Activated naive CD4-positive, alpha-beta T cell treated with anti-CD3 and anti-CD28 coated beads, Interleukin-2, amount 50 U/mL, for 72 hours (primary cell): ENCODE results near the gene CTIF. TPM values are rescaled to one million over a fixed set of nuclear protein-coding genes. Genes with fewer than 3 reads are reported as not detected.
A peak's percentile ranks its signal among the peaks of the same experiment; 100 is the strongest.

Experiments
- ATAC-seq, 2 donors: fragments of 150-1000 bp; cut with Tn5 transposase; 2 replicates each; pipeline ENCODE4 v1.10.0; 2021; ENCODE audit warnings: mild to moderate bottlenecking in 2 of 2, moderate library complexity in 2 of 2
- DNase-seq, 2 donors: peaks; one replicate each; pipeline ENCODE4 v3.0.0; 2021 to 2022; ENCODE audit warnings: low spot score in 2 of 2
- H3K27ac Mint-ChIP-seq, 2 donors: one replicate each; pipeline ENCODE4 v1.8.0; 2022; ENCODE audit warnings: mild to moderate bottlenecking in 2 of 2, mixed read lengths in 2 of 2
- H3K36me3 Mint-ChIP-seq, 2 donors: one replicate each; pipeline ENCODE4 v1.8.0; 2022; ENCODE audit warnings: mixed read lengths in 2 of 2
- H3K9me3 Mint-ChIP-seq, 2 donors: one replicate each; pipeline ENCODE4 v1.8.0; 2022; ENCODE audit warnings: mixed read lengths in 2 of 2
- total RNA-seq, 2 donors: library from RNA; stranded (reverse); gene quantifications; one replicate each; pipeline ENCODE4 v1.2.3, GENCODE V29; 2022

Gene CTIF
- total RNA-seq, 2 donors from 2014 or later = 2.4 to 7.9 TPM

DNA sequence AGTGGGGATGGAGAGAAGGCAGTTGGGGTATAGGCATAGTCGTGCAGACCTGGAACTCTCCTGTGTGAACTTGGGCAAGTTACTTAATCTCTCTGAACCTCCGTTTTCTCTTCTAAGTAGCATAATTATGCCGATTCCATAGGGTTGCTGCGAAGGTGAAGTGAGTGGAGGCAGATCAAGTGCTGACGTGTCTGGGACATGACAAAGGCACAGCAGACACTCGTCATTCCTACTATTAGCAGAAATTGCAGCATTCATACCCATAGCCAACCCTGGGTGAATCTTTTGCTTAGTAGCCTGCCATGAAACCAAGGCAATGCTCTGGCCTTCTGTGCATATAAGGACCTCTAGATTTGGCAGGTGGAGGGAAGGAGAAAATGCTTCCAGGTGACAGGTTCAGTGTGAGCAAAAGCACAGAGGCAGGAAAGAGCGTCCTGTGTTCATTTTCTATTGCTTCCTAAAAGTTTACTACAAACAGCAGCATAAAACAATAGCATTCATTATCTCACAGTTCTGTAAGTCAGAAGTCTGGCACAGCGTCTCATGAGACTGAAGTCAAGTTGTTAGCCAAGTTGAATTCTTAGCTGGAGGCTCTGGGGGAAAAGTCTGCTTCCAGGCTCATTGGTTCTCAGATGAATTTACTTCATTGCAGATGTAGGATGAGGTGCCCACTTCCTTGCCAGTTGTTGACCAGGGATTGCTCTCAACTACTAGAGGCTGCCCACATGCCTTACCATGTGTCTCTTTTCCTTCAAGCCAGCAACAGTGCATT is 77.8 kb downstream of the CTIF start:
- DNase-seq (no peak), ATAC-seq (no peak)
- H3K27ac Mint-ChIP-seq = no peak overlapping the region
- H3K36me3 Mint-ChIP-seq = no peaks in the 10 kb centered on the region
- no peaks in the 10 kb centered on the region for H3K9me3 Mint-ChIP-seq

DNA sequence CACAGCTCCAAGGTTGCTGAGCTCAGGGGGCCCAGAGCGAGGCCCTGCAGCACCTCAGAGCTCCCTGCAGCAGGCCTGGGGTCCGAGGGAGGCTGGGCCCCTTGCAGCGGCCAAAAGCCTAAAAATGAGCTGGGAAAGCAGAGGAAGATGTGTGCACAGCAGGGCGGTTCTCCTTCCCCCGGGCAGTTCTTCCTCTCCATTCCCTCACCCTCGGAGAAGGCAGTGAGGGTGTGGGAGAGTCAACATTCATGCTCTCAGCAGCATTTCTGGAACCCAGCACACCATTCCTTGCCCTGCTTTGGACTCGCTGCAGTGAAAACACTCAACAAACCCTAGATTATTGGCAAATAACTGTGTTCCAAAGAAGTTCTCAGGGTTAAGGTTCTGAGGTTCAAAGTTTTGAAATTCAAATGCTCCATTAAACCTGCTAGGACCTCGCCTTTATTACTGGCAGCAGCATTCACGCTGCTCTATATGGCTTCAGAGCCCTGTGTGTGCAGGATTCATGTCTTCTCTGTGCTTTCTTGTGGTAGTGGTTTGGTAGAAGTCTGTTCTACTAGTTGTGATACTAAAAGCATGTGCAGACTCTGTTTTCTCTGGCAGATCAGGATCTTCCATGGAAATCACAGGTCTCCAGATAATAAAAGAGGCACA is 79.1 kb downstream of the CTIF start:
- DNase-seq = no peak
- Mint-ChIP-seq H3K27ac (no peak overlapping the region), H3K9me3 (no peaks in the 10 kb centered on the region), H3K36me3 (no peaks in the 10 kb centered on the region)
- no peak for ATAC-seq

DNA sequence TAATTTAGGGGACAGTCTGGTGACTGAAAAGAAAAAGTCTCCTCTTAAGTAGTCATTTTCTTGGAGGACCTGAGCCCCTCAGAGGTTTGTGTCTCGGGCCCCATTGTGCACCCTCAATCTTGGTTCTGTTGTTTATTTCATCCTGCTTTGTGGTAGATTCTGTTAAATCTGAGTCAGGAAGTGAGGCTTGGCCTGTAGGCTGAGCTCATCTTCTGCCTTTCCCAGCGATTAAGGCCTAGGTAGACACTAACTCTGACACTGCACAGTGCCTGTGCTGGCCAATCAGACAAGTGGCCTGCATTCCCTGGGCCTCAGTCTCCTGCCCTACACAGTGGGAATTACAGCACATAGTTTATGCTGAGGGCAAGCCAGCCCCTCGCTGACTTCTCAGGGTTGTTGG is 80.2 kb downstream of the CTIF start:
- ATAC-seq = no peak
- no peak for DNase-seq
- Mint-ChIP-seq H3K9me3 (no peaks in the 10 kb centered on the region), H3K36me3 (no peaks in the 10 kb centered on the region), H3K27ac (no peak overlapping the region)

DNA sequence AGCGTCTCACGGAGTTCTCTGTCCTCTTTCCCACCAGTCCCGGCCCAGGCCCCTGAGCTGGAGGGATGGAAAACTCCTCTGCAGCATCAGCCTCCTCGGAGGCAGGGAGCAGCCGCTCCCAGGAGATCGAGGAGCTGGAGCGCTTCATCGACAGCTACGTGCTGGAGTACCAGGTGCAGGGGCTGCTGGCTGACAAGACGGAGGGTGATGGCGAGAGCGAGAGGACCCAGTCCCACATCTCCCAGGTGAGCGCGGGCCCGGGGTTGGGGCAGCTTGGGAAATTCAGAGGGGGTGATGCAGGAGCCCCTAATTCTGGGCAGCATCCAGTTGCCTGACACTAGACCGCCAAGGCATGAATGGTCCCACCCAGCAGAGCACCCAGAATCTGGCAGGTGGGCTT is 80.7 kb downstream of the CTIF start:
- Mint-ChIP-seq H3K9me3 (no peaks in the 10 kb centered on the region), H3K36me3 (no peaks in the 10 kb centered on the region), H3K27ac (no peak overlapping the region)
- ATAC-seq = no peak
- no peak for DNase-seq

DNA sequence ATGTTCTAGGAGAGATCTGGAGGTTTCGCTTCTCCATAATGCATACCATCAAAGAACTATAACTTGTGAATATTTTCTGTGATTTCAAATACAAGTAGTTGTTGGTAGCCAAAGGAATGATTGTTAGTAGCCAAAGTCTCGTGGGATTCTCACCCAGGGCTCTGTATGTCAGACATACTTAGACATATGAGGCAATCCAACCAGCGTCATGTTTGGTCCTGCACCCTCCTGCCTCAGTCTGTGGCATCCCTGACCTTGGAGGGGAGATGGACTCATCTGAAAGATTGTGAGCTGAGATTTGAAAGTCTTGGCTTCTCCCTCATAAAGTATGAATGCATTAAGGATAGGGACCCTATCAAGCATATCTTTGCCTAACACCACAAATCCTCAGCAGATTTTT is 81.2 kb downstream of the CTIF start:
- ATAC-seq (no peak), DNase-seq (no peak)
- H3K36me3 Mint-ChIP-seq = no peaks in the 10 kb centered on the region
- no peaks in the 10 kb centered on the region for H3K9me3 Mint-ChIP-seq
- no peak overlapping the region for H3K27ac Mint-ChIP-seq

DNA sequence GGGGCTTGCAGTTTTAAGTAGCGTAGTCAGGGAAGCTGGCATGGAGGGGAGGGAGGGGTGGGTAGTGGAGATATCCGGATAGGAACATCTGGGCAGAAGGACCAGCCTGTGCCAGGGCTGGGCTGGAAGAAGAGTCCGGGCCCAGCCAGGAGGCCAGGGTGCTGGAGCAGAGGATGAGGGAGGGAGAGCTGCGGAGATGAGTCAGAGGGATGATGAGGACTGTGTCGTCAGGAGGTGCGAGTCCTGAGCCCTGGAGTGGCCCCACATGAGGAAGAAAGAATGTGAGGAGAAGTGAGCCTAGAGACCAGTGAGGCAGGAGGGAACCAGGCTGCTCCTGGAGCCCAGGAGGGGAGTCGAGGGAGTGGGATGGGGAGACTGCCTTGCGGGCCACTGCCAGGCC is 82.4 kb downstream of the CTIF start:
- no peak for ATAC-seq
- no peak for DNase-seq
- Mint-ChIP-seq H3K36me3 (no peaks in the 10 kb centered on the region), H3K27ac (no peak overlapping the region), H3K9me3 (no peaks in the 10 kb centered on the region)

DNA sequence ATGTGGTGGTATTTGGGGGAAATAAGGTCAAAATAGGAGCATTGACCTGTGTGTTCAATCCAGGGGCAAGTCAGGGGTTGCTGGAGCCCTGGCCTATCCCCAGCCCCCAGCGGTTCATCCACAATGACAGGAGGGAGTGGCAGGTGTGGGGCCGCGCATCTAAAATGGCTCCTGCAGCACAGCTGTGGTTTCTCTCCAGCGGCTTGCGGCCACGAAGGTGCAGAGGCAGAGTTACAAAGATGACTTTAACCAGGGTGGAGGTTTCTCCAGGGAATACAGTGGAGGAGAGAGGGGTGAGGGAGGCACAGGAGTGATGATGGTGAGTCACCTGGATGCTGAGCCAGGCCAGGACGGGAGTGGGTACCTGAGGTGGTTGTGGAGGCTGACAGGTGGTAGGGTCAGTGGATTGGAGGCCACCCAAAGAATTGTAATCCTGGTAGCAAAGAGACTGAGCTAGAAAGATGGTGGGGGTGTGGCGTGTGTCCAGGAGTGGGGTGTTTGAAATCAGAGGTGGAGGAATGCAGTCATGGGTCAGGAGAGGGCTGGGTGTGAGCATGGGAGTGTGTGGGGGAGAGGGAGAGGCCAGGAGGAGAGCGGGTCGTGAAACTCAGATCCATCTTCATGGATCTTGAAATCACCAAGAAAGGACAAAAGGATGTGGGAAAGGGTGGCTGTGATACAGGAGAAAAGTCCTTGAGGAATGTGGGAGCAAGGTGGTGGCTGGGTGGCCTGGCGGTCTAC is 83.2 kb downstream of the CTIF start:
- H3K9me3 Mint-ChIP-seq = no peaks in the 10 kb centered on the region
- H3K27ac Mint-ChIP-seq = peak overlapping the region; percentile 0 to 62
- no peaks in the 10 kb centered on the region for H3K36me3 Mint-ChIP-seq
- ATAC-seq = no peak
- no peak for DNase-seq

DNA sequence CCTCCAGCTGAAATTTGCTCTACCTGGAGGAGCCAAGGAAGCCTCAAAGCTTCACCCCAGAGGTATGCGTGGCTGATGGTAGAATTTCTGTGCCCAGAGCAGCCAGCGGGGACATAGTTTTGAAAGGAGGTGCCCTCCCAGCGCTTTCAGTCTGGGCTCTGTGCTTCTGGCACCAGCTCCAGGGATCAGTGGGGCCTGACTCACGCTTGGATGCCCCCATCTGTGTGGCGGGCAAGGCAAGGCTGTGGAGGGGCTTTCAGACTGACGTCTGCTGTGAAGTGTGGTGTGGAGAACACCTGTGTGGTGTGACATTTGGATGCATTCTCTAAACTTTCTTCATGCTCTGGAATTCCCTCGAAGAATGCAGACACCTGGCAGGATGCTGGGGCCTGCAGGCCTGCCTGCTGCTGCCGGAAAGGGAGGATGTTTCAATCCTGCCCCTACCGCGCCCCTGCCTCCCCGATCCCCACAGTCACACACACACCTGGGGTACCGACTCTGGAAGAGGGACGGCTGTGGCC is 84.1 kb downstream of the CTIF start:
- Mint-ChIP-seq H3K36me3 (no peaks in the 10 kb centered on the region), H3K27ac (no peak overlapping the region), H3K9me3 (no peaks in the 10 kb centered on the region)
- no peak for ATAC-seq
- DNase-seq = no peak

DNA sequence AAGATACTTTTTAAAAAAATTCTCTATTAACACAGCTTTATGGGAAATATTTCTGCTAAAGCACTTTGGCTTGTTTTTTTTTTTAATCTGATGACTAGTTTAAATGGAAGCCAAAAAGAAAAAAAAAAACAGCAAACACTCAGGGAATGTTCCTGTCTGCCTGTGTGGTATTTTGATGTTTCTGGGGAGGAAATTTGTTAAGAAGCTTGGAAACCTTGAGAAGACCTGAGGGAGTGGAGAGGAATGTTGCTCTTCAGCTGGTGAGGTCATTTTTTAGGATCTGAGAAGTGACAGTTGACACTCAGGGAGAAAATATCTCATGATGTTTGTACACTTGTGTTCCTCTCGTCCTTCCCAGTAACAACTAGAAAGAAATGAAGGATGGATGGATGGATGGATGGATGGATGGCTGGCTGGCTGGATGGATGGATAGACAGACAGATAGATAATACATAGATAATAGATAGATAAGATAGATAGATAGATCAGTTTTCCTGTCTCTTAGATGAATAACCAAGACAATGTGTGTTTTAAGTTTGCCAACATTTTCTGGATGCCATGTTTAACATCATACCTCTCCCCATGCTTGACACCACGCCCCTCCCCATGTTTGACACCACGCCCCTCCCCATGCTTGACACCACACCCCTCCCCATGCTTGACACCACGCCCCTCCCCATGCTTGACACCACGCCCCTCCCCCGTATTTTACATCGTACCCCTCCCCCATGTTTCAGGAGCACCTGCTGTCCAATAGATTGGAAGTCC is 84.8 kb downstream of the CTIF start:
- H3K36me3 Mint-ChIP-seq = no peaks in the 10 kb centered on the region
- no peak for DNase-seq
- no peak overlapping the region for H3K27ac Mint-ChIP-seq
- no peak for ATAC-seq
- H3K9me3 Mint-ChIP-seq = no peaks in the 10 kb centered on the region

DNA sequence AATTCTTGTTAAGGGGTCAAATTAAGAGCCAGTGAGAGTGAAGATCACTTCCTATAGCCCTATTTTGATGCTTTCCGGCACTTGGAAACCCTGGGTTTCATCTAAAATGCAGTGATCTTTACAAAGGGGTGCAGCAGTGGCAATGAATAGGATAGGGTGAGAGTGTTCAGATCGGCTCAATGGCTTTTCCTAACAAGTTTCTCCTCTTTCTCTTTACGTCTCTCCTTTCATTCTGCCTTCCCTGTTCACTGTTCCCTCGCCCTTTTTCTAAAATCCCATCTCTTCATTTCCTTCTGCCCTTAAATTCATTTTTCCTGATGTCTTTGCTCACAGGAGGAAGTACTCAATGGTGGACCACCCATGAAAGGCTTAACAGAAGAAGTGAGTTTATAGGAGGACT is 86.0 kb downstream of the CTIF start:
- no peaks in the 10 kb centered on the region for H3K9me3 Mint-ChIP-seq
- ATAC-seq (no peak), DNase-seq (no peak)
- H3K27ac Mint-ChIP-seq = no peak overlapping the region
- H3K36me3 Mint-ChIP-seq = no peaks in the 10 kb centered on the region

DNA sequence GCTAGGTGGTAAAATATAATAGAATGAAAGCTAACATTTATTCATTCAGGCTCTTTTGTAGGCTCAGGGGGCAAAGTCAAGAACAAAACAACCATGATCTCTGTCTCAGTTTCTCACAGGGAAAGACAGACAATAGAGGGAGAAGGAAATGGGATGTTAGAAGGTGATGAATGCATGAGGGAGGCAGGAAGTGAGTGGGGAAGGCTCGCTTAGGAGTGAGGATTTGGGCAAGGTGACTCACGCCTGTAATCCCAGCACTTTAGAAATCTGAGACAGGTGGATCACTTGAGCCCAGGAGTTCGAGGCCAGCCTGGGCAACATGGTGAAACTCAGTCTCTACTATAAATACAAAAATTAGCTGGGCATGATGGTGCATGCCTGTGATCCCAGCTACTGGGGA is 88.4 kb downstream of the CTIF start:
- no peaks in the 10 kb centered on the region for H3K36me3 Mint-ChIP-seq
- ATAC-seq (no peak), DNase-seq (no peak)
- H3K9me3 Mint-ChIP-seq = no peaks in the 10 kb centered on the region
- peak overlapping the region in 1 of 2 donors; percentile 54 for H3K27ac Mint-ChIP-seq

DNA sequence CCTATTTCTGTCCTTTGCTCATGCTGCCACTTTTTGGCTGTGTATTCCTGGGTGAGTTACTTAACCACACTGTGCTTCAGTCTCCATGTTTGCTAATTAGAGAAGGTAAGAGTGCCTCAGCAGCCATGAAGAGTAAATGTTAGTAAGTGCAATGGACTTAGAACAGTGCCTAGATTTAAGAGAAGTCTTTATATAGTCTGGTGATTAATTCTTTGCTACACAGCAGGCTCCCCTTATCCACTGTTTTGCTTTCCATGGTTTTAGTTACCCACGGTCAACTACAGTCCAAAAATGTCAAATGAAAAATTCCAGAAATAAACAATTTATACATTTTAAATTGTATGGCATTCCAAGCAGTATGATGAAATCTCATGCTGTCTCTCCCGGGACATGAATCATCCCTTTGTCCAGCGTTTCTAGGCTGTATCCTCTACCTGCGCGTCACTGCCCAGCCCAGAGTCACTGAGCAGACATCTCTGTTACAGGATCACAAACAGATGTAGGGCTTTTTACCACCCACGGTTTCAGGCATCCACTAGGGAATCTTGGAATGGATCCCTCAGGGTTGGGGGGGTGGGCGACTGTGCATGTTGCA is 91.0 kb downstream of the CTIF start:
- DNase-seq = no peak
- Mint-ChIP-seq H3K9me3 (no peaks in the 10 kb centered on the region), H3K36me3 (no peaks in the 10 kb centered on the region), H3K27ac (no peak overlapping the region)
- ATAC-seq = no peak

DNA sequence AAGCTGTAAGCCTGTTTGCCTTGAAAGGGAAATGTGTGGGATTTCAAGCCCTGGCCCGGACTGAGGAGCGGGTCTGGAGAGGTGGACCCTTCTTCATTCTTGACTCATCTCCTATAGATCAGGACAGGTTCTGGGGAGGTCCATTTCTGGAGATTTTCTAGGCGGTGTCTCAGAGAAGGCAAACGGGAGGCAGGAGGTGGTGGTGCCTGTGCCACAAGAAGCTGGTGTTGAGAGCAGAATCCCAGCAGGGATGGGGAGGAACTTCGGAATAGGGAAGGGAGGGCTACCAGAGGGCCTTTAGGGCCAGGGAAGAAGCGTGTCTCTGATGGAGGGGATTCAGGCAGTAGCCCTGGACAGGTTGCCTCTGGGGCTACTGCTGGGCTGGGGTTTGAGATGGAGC is 93.0 kb downstream of the CTIF start:
- Mint-ChIP-seq H3K9me3 (no peaks in the 10 kb centered on the region), H3K27ac (no peak overlapping the region), H3K36me3 (no peaks in the 10 kb centered on the region)
- no peak for DNase-seq
- no peak for ATAC-seq

DNA sequence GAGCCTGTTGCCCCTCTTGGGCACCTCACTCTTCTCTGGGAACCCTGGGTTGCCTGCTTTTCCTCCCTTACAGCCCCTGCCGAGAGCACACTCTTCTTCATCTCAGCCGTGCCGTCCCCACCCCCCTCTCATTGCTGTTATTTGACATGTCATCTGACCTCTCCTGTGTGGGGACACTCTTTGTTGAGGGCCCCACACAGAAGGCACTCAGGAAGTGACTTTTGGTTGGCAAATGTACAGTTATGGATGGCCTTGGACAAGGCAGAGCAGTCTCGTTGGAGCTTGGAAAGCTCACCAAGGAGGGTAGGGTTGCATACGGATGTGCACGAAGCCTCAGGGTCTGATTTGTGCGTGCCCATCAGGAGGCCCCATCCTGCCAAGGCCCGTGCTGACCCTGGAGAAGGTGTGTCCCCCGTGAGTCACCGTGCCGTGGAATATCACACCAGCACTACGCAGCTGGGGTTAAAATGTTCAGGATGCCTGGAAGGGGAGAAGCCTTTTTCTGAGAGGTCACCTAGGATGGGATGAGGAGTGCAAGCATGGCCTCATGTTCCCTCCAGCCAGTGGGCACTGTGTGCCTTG is 93.9 kb downstream of the CTIF start:
- DNase-seq = no peak

DNA sequence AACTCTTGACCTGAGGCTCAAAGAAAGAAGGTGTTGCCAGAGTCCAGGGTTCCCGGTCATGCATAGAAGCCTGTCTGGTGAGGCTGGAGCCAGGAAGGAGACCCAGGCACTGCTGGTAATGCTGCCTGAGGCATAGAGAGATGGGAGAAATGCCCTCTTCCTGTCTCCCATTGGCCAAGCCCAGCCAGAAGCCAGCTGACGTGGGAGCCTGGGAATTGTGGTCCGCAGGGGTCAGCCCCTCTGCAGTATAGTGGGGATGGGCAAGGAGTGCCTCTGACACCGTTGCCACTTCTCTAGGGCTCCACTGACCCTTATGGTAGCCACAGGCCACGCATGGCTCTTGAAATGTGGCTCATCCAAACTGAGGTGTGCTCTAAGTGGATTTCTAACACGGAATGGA is 95.7 kb downstream of the CTIF start:
- no peaks in the 10 kb centered on the region for H3K9me3 Mint-ChIP-seq
- no peak overlapping the region for H3K27ac Mint-ChIP-seq
- no peak for ATAC-seq
- no peaks in the 10 kb centered on the region for H3K36me3 Mint-ChIP-seq
- DNase-seq = no peak

More for the DNA sequence above, 93.9 kb downstream of the CTIF start:
- ATAC-seq = no peak
- Mint-ChIP-seq H3K27ac (no peak overlapping the region), H3K9me3 (no peaks in the 10 kb centered on the region), H3K36me3 (no peaks in the 10 kb centered on the region)

DNA sequence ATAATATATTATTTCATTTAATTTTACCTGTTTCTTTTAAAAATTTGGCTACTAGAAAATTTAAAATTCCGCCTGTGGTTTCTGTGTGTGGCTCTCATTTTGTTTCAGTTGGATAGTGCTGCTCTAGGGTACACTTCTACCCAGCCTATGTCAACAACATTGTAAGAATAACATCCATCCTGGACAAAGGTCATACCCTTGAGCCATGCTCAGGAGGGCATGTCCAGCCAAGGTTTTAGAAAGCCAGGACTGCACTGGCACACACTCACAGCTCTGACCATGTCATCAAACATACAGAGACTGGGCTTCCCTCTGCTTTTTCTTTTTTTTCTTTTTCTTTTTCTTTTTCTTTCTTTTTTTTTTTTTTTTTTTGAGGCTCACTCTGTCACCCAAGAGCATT is 96.1 kb downstream of the CTIF start:
- no peaks in the 10 kb centered on the region for H3K9me3 Mint-ChIP-seq
- no peak for ATAC-seq

More for the DNA sequence above, 96.1 kb downstream of the CTIF start:
- no peak for DNase-seq
- H3K36me3 Mint-ChIP-seq = no peaks in the 10 kb centered on the region
- H3K27ac Mint-ChIP-seq = no peak overlapping the region
